Stimulated activated effector memory CD8-positive, alpha-beta T cell treated with anti-CD3 and anti-CD28 coated beads, Interleukin-12 subunit alpha, Interleukin-12 subunit beta, amount 100 ng/mL, for 72 hours (primary cell): ENCODE results near the gene WTIP.

ENCODE experiments used
- ATAC-seq: fragments of 150-1000 bp; cut with Tn5 transposase; 2 replicates; pipeline ENCODE4 v1.10.0; 2021
- DNase-seq, 2 donors: peaks; one replicate each; pipeline ENCODE4 v3.0.0; 2021 to 2022; ENCODE audit warnings: low spot score in 2 of 2
- H3K27ac Mint-ChIP-seq: one replicate; pipeline ENCODE4 v1.8.0; 2022; ENCODE audit warnings: mild to moderate bottlenecking, mixed read lengths
- H3K36me3 Mint-ChIP-seq: one replicate; pipeline ENCODE4 v1.8.0; 2022; ENCODE audit warnings: mild to moderate bottlenecking, mixed read lengths
- H3K4me1 Mint-ChIP-seq: one replicate; pipeline ENCODE4 v1.8.0; 2022; ENCODE audit warnings: mixed read lengths
- H3K4me3 Mint-ChIP-seq: one replicate; pipeline ENCODE4 v1.8.0; 2022; ENCODE audit warnings: mild to moderate bottlenecking, mixed read lengths
- H3K9me3 Mint-ChIP-seq: one replicate; pipeline ENCODE4 v1.8.0; 2022; ENCODE audit warnings: mixed read lengths

WTIP gene

GRCh38 chr19:34559045-34559444 lies 77.5 kb downstream of the WTIP start:
- Mint-ChIP-seq H3K27ac (no peak overlapping the region), H3K4me3 (no peak overlapping the region), H3K4me1 (no peaks in the 10 kb centered on the region), H3K9me3 (peaks cover 5% of the 10 kb centered on the region), H3K36me3 (no peaks in the 10 kb centered on the region)
- ATAC-seq (no peak), DNase-seq (no peak)

GRCh38 chr19:34560229-34560628 lies 78.7 kb downstream of the WTIP start:
- H3K36me3 Mint-ChIP-seq: no peaks in the 10 kb centered on the region
- H3K4me3 Mint-ChIP-seq: no peak overlapping the region
- no peak overlapping the region for H3K27ac Mint-ChIP-seq
- DNase-seq (no peak), ATAC-seq (no peak)
- no peaks in the 10 kb centered on the region for H3K4me1 Mint-ChIP-seq
- H3K9me3 Mint-ChIP-seq: peaks cover 10% of the 10 kb centered on the region
